ENCODE measurements around the gene MATR3. TPM values are rescaled to one million over a fixed set of nuclear protein-coding genes. Genes with fewer than 3 reads are reported as not detected.

Gene MATR3
- total and polyA plus RNA-seq, 4 donors: 38.4 to 111 (median 69.7) TPM

GRCh38 chr5:139245637-139246339, 47.8 kb upstream of the MATR3 start:
- Histone ChIP-seq H3K27ac (ENCODE audit: low read depth in 1 of 2, low read length in 2 of 2) (no peak overlapping the region), H3K4me3 (ENCODE audit: low read depth in 1 of 3, low read length in 3 of 3) (no peak overlapping the region), H3K36me3 (ENCODE audit: control insufficient read depth in 4 of 4, insufficient read depth in 3 of 4, low read depth in 1 of 4, low read length in 3 of 4) (no peaks in the 10 kb centered on the region), H3K9ac (ENCODE audit: low read depth in 1 of 2, low read length in 2 of 2) (no peak overlapping the region), H3K27me3 (ENCODE audit: control insufficient read depth in 4 of 4, insufficient read depth in 4 of 4, low read length in 3 of 4) (no peaks in the 10 kb centered on the region), H3K4me1 (ENCODE audit: control insufficient read depth in 4 of 4, insufficient read depth in 4 of 4, low read length in 3 of 4) (no peaks in the 10 kb centered on the region), H3K9me3 (ENCODE audit: control insufficient read depth in 4 of 4, low read length in 3 of 4) (no peaks in the 10 kb centered on the region)
- DNase-seq (ENCODE audit: low spot score): no peak
- TF ChIP-seq HNF4A (conservative IDR thresholded peaks at IDR 0.05) (no peak), JUND (IDR thresholded peaks at IDR 0.05) (no peak), EGR1 (IDR thresholded peaks at IDR 0.05; ENCODE audit: low read depth in 2 of 2) (no peak), TAF1 (conservative IDR thresholded peaks at IDR 0.05) (no peak), HNF4G (IDR thresholded peaks at IDR 0.05) (no peak), GABPA (IDR thresholded peaks at IDR 0.05 in 1 of 2, conservative IDR thresholded peaks at IDR 0.05 in 1 of 2) (no peak), NR2F2 (IDR thresholded peaks at IDR 0.05) (no peak), CTCF (IDR thresholded peaks at IDR 0.05; ENCODE audit: low read depth, low read length, missing input control) (no peak), FOXA2 (IDR thresholded peaks at IDR 0.05) (no peak), SP1 (IDR thresholded peaks at IDR 0.05) (no peak), RXRA (IDR thresholded peaks at IDR 0.05) (no peak), YY1 (IDR thresholded peaks at IDR 0.05) (no peak), REST (IDR thresholded peaks at IDR 0.05) (no peak), FOXA1 (IDR thresholded peaks at IDR 0.05) (no peak)
- TF ChIP-seq, protein P1, sequence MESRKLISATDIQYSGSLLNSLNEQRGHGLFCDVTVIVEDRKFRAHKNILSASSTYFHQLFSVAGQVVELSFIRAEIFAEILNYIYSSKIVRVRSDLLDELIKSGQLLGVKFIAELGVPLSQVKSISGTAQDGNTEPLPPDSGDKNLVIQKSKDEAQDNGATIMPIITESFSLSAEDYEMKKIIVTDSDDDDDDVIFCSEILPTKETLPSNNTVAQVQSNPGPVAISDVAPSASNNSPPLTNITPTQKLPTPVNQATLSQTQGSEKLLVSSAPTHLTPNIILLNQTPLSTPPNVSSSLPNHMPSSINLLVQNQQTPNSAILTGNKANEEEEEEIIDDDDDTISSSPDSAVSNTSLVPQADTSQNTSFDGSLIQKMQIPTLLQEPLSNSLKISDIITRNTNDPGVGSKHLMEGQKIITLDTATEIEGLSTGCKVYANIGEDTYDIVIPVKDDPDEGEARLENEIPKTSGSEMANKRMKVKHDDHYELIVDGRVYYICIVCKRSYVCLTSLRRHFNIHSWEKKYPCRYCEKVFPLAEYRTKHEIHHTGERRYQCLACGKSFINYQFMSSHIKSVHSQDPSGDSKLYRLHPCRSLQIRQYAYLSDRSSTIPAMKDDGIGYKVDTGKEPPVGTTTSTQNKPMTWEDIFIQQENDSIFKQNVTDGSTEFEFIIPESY (IDR thresholded peaks at IDR 0.05): no peak

GRCh38 chr5:139246394-139246793, 47.1 kb upstream of the MATR3 start:
- Histone ChIP-seq H3K27me3 (ENCODE audit: control insufficient read depth in 4 of 4, insufficient read depth in 4 of 4, low read length in 3 of 4) (no peaks in the 10 kb centered on the region), H3K4me1 (ENCODE audit: control insufficient read depth in 4 of 4, insufficient read depth in 4 of 4, low read length in 3 of 4) (no peaks in the 10 kb centered on the region), H3K36me3 (ENCODE audit: control insufficient read depth in 4 of 4, insufficient read depth in 3 of 4, low read depth in 1 of 4, low read length in 3 of 4) (no peaks in the 10 kb centered on the region), H3K4me3 (ENCODE audit: low read depth in 1 of 3, low read length in 3 of 3) (no peak overlapping the region), H3K9me3 (ENCODE audit: control insufficient read depth in 4 of 4, low read length in 3 of 4) (no peaks in the 10 kb centered on the region), H3K9ac (ENCODE audit: low read depth in 1 of 2, low read length in 2 of 2) (no peak overlapping the region), H3K27ac (ENCODE audit: low read depth in 1 of 2, low read length in 2 of 2) (no peak overlapping the region)
- 47% methylated on average over 4 of the region's 4 CpGs for WGBS
- no peak for DNase-seq (ENCODE audit: low spot score)
- no peak for TF ChIP-seq TAF1 (conservative IDR thresholded peaks at IDR 0.05)
- no peak for TF ChIP-seq YY1 (IDR thresholded peaks at IDR 0.05)
- no peak for TF ChIP-seq FOXA2 (IDR thresholded peaks at IDR 0.05)
- TF ChIP-seq MAX (IDR thresholded peaks at IDR 0.05): no peak
- no peak for TF ChIP-seq RXRA (IDR thresholded peaks at IDR 0.05)
- TF ChIP-seq NR2F2 (IDR thresholded peaks at IDR 0.05): no peak
- TF ChIP-seq FOXA1 (IDR thresholded peaks at IDR 0.05): no peak
- no peak for TF ChIP-seq HNF4A (conservative IDR thresholded peaks at IDR 0.05)
- no peak for TF ChIP-seq HNF4G (IDR thresholded peaks at IDR 0.05)
- no peak for TF ChIP-seq EGR1 (IDR thresholded peaks at IDR 0.05; ENCODE audit: low read depth in 2 of 2)

All from liver (tissue), 9 donors.